ENCODE measurements around the gene SH2B3.

Gene SH2B3

GRCh38 chr12:111410431-111411184 is 4.9 kb downstream of the SH2B3 start:
- H3K4me3 ChIP-seq (ENCODE audit: low read depth, low read length): no peak overlapping the region
- TF ChIP-seq CTCF (IDR thresholded peaks at IDR 0.05; ENCODE audit: control insufficient read depth, extremely low read depth, insufficient read depth): no peak
- no peak for DNase-seq (ENCODE audit: low read depth)

- no peak for TF ChIP-seq CTCF (IDR thresholded peaks at IDR 0.05; ENCODE audit: control insufficient read depth, extremely low read depth, insufficient read depth)
- no peak for DNase-seq (ENCODE audit: low read depth)
- H3K4me3 ChIP-seq (ENCODE audit: low read depth, low read length): no peak overlapping the region
Observed at GRCh38 chr12:111411185-111411764, 5.6 kb downstream of the SH2B3 start.

GRCh38 chr12:111412007-111412829 is 6.5 kb downstream of the SH2B3 start:
- TF ChIP-seq CTCF (IDR thresholded peaks at IDR 0.05; ENCODE audit: control insufficient read depth, extremely low read depth, insufficient read depth): no peak
- H3K4me3 ChIP-seq (ENCODE audit: low read depth, low read length): no peak overlapping the region
- no peak for DNase-seq (ENCODE audit: low read depth)

- no peak for DNase-seq (ENCODE audit: low read depth)
- no peak overlapping the region for H3K4me3 ChIP-seq (ENCODE audit: low read depth, low read length)
Observed at GRCh38 chr12:111412830-111413441, 7.2 kb downstream of the SH2B3 start.

GRCh38 chr12:111413442-111414086 is 7.8 kb downstream of the SH2B3 start:
- DNase-seq (ENCODE audit: low read depth): no peak
- no peak for TF ChIP-seq CTCF (IDR thresholded peaks at IDR 0.05; ENCODE audit: control insufficient read depth, extremely low read depth, insufficient read depth)
- H3K4me3 ChIP-seq (ENCODE audit: low read depth, low read length): no peak overlapping the region

More at GRCh38 chr12:111412830-111413441, 7.2 kb downstream of the SH2B3 start:
- TF ChIP-seq CTCF (IDR thresholded peaks at IDR 0.05; ENCODE audit: control insufficient read depth, extremely low read depth, insufficient read depth): no peak

- DNase-seq (ENCODE audit: low read depth): no peak
- no peak overlapping the region for H3K4me3 ChIP-seq (ENCODE audit: low read depth, low read length)
- TF ChIP-seq CTCF (IDR thresholded peaks at IDR 0.05; ENCODE audit: control insufficient read depth, extremely low read depth, insufficient read depth): no peak
Observed at GRCh38 chr12:111414711-111415252, 9.1 kb downstream of the SH2B3 start.

All from LNCaP clone FGC (cell line).